Endothelial cell of umbilical vein (primary cell): Measurements from ENCODE around the gene RNF157.

Experiments used
- EZH2 ChIP-seq: IDR thresholded peaks from 2 replicates; pipeline ENCODE4 v1.6.1; 2012; ENCODE audit warnings: borderline replicate concordance, low read depth, mild to moderate bottlenecking, moderate library complexity, low read length, inconsistent platforms; ENCODE audit not compliant: severe bottlenecking
- FOS ChIP-seq: IDR thresholded peaks from 2 replicates; pipeline ENCODE4 v1.6.1; 2011; ENCODE audit warnings: mild to moderate bottlenecking, low read length, moderate library complexity, borderline replicate concordance; ENCODE audit not compliant: insufficient read depth
- GATA2 ChIP-seq: IDR thresholded peaks from 2 replicates; pipeline ENCODE4 v1.7.0; 2011; ENCODE audit warnings: low read depth, mild to moderate bottlenecking, moderate library complexity, mixed read lengths, low read length; ENCODE audit not compliant: insufficient read length, insufficient read depth
- JUN ChIP-seq: IDR thresholded peaks from 2 replicates; pipeline ENCODE4 v1.6.1; 2011; ENCODE audit warnings: borderline replicate concordance, low read depth; ENCODE audit not compliant: insufficient read length, insufficient read depth
- MYC ChIP-seq: IDR thresholded peaks from one replicate; pipeline ENCODE4 v1.6.1; 2011; ENCODE audit warnings: mild to moderate bottlenecking, low read depth, low read length
- POLR2A ChIP-seq: IDR thresholded peaks from 2 replicates; pipeline ENCODE4 v1.6.1; 2012; ENCODE audit warnings: low read depth, mild to moderate bottlenecking, control low read depth, low read length
- POLR2AphosphoS5 ChIP-seq: IDR thresholded peaks from 2 replicates; pipeline ENCODE4 v1.6.1; 2012; ENCODE audit warnings: low read depth, mild to moderate bottlenecking, control low read depth, low read length, moderate library complexity; ENCODE audit not compliant: insufficient read depth
- TF ChIP-seq, protein P1 (sequence below), 2 donors: IDR thresholded peaks; 1 replicate in 1 of 2; 2 replicates in 1 of 2; pipeline ENCODE4 v1.5.1; 2011; ENCODE audit warnings: low read length in 2 of 2, mild to moderate bottlenecking in 2 of 2, moderate library complexity in 2 of 2, control low read depth in 1 of 2, inconsistent platforms in 1 of 2, low read depth in 1 of 2; ENCODE audit not compliant: insufficient read depth in 1 of 2; ENCODE audit errors: extremely low read depth in 1 of 2
- TF ChIP-seq, protein P2 (sequence below): IDR thresholded peaks from 2 replicates; pipeline ENCODE4 v1.6.1; 2011; ENCODE audit not compliant: insufficient read depth, insufficient read length

DNA sequence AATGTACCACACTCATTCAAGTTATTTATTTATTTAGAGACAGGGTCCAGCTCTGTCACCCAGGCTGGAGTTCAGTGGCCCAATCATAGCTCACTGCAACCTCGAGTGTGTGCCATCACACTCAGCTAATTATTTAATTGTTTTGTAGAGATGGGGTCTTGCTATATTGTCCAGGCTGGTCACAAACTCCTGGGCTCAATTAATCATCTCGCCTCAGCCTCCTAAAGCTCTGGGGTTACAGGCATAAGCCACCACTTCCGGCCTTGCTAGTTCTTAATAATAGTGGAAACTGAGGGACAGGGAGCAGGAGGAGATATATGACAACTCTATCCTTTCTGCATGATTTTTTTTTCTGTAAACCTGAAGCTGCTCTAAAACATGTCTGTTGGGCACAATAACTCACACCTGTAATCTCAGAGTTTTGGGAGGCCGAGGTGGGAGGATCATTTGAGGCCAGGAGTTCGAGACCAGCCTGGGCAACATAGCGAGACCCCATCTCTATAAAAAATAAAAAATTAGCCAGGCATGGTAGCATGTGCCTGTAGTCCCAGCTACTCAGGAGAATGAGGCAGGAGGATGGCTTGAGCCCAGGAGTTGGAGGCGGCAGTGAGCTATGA is 125.0 kb downstream of the RNF157 start:
- TF ChIP-seq, protein P1, sequence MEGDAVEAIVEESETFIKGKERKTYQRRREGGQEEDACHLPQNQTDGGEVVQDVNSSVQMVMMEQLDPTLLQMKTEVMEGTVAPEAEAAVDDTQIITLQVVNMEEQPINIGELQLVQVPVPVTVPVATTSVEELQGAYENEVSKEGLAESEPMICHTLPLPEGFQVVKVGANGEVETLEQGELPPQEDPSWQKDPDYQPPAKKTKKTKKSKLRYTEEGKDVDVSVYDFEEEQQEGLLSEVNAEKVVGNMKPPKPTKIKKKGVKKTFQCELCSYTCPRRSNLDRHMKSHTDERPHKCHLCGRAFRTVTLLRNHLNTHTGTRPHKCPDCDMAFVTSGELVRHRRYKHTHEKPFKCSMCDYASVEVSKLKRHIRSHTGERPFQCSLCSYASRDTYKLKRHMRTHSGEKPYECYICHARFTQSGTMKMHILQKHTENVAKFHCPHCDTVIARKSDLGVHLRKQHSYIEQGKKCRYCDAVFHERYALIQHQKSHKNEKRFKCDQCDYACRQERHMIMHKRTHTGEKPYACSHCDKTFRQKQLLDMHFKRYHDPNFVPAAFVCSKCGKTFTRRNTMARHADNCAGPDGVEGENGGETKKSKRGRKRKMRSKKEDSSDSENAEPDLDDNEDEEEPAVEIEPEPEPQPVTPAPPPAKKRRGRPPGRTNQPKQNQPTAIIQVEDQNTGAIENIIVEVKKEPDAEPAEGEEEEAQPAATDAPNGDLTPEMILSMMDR (IDR thresholded peaks at IDR 0.05; ENCODE audit: extremely low read depth in 1 of 2, insufficient read depth in 1 of 2, low read depth in 1 of 2, low read length in 2 of 2), result no peak
- TF ChIP-seq POLR2A (no peak), MYC (no peak), POLR2AphosphoS5 (no peak), JUN (no peak), EZH2 (no peak), FOS (no peak), GATA2 (no peak)
- TF ChIP-seq, protein P2, sequence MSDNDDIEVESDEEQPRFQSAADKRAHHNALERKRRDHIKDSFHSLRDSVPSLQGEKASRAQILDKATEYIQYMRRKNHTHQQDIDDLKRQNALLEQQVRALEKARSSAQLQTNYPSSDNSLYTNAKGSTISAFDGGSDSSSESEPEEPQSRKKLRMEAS, result no peak
